ENCODE results near the gene SUCO. TPM values are rescaled to one million over a fixed set of nuclear protein-coding genes. Genes with fewer than 3 reads are reported as not detected.

Gene SUCO
- total RNA-seq, 4 donors from 2014 or later: 23.9 to 49.4 (median 34.5) TPM

DNA sequence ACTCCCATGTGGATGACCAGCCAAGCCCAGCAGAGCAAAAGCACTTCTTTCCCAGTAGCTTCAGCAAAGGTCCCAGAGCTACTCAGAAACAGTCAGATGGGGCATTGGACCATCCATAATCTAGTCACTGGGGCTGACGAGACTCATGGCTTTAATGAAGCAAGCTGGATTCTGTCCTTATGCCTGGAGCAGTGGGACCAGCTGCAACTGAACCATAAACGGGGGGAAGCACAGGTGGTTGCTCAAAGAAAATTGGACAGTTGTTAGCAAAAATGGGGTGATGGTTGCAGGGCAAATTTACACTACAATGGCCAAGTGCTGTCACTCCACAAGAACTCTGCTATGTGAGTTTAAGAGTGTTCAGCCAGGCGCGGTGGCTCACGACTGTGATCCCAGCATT is 108.5 kb downstream of the SUCO start:
- no peaks in the 10 kb centered on the region for H3K36me3 ChIP-seq
- TF ChIP-seq POLR2AphosphoS5 (IDR thresholded peaks at IDR 0.05) (no peak), POLR2A (IDR thresholded peaks at IDR 0.05) (no peak), EP300 (IDR thresholded peaks at IDR 0.05) (no peak)
- TF ChIP-seq, protein P1, sequence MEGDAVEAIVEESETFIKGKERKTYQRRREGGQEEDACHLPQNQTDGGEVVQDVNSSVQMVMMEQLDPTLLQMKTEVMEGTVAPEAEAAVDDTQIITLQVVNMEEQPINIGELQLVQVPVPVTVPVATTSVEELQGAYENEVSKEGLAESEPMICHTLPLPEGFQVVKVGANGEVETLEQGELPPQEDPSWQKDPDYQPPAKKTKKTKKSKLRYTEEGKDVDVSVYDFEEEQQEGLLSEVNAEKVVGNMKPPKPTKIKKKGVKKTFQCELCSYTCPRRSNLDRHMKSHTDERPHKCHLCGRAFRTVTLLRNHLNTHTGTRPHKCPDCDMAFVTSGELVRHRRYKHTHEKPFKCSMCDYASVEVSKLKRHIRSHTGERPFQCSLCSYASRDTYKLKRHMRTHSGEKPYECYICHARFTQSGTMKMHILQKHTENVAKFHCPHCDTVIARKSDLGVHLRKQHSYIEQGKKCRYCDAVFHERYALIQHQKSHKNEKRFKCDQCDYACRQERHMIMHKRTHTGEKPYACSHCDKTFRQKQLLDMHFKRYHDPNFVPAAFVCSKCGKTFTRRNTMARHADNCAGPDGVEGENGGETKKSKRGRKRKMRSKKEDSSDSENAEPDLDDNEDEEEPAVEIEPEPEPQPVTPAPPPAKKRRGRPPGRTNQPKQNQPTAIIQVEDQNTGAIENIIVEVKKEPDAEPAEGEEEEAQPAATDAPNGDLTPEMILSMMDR (IDR thresholded peaks at IDR 0.05): no peak

DNA sequence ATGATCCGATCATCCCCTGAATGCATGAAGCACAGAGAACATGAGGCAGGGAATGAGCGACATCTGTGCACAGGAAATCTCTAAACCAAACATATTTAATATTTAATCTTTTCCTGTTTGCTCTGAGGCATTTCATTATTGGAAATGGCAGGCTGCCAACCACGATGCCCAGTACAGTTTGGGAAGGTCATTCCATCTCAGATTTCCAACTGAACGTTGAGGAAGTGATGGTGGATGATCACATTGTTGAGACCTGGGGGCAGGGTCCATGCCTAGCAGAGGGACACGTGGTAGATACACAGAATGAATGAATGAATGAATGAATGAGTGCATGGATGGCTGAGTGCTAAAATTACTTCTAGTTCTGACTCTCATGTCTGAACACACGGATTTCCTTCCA is 110.0 kb downstream of the SUCO start:
- Histone ChIP-seq H3K27me3 (no peaks in the 10 kb centered on the region), H3K4me1 (peaks cover 8% of the 10 kb centered on the region), H3K36me3 (no peaks in the 10 kb centered on the region), H3K9me3 (no peaks in the 10 kb centered on the region), H3K4me3 (no peak overlapping the region), H3K27ac (no peak overlapping the region)
- TF ChIP-seq POLR2AphosphoS5 (IDR thresholded peaks at IDR 0.05) (no peak), EP300 (IDR thresholded peaks at IDR 0.05) (no peak)
- 54% methylated on average over 6 of the region's 6 CpGs for WGBS
- DNase-seq (ENCODE audit: low spot score in 2 of 2): no peak

More for the DNA sequence above, 108.5 kb downstream of the SUCO start:
- 77% methylated on average over 5 of the region's 5 CpGs for WGBS
- Histone ChIP-seq H3K27ac (no peak overlapping the region), H3K27me3 (no peaks in the 10 kb centered on the region), H3K4me1 (peaks cover 8% of the 10 kb centered on the region), H3K9me3 (no peaks in the 10 kb centered on the region), H3K4me3 (no peak overlapping the region)
- DNase-seq (ENCODE audit: low spot score in 2 of 2): no peak

DNA sequence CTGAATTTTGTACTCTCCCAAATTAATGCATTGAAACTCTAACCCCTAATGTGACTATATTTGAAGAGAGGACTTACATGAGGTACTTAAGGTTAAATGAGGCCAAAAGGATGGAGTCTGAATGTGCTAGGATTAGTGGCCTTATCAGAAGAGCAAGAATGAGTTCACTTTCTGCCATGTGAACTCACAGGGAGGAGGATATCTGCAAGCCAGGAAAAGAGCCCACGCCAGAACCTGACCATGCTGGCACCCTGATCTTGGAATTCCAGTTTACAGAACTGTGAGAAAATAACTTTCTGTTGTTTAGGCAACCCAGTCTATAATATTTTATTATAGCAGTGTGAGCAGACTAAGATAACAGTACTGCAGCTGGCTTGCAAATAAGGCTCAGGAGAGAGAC is 113.7 kb downstream of the SUCO start:
- Histone ChIP-seq H3K9me3 (no peaks in the 10 kb centered on the region), H3K27me3 (no peaks in the 10 kb centered on the region), H3K36me3 (no peaks in the 10 kb centered on the region), H3K4me1 (no peaks in the 10 kb centered on the region), H3K4me3 (no peak overlapping the region), H3K27ac (no peak overlapping the region)
- DNase-seq (ENCODE audit: low spot score in 2 of 2): no peak
- TF ChIP-seq, protein P1 (IDR thresholded peaks at IDR 0.05): no peak
- no peak for TF ChIP-seq POLR2A (IDR thresholded peaks at IDR 0.05)
- TF ChIP-seq POLR2AphosphoS5 (IDR thresholded peaks at IDR 0.05): no peak
- no peak for TF ChIP-seq EP300 (IDR thresholded peaks at IDR 0.05)
- 55% methylated on average over 1 of the region's 1 CpG for WGBS

DNA sequence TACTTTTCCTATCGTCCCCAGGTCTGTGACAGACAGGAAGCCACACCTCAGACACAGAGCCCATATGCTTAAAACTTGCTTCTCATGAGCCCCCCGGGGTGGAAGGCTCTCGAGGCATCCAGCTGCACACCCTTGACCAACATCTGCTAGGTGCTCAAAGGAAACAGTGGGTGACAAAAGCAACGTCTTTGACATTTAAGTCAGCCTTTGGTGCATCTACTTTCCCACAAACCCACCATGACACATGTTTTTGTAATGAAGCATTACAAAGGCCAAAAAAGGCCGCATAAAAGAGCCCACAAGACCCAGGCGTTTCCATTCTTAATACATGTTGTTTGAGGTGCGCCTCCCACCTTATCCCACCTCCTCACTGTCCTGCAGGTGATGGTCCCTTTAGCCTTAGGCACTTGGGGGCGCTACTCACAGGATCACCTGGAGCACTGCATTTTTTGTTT is 114.2 kb downstream of the SUCO start:
- H3K4me1 ChIP-seq: no peaks in the 10 kb centered on the region
- DNase-seq (ENCODE audit: low spot score in 2 of 2): no peak
- H3K36me3 ChIP-seq: no peaks in the 10 kb centered on the region
- no peaks in the 10 kb centered on the region for H3K27me3 ChIP-seq
- WGBS: 74% methylated on average over 8 of the region's 8 CpGs
- TF ChIP-seq EP300 (IDR thresholded peaks at IDR 0.05) (no peak), POLR2A (IDR thresholded peaks at IDR 0.05) (no peak), POLR2AphosphoS5 (IDR thresholded peaks at IDR 0.05) (no peak)
- TF ChIP-seq, protein P1 (IDR thresholded peaks at IDR 0.05): no peak
- H3K4me3 ChIP-seq: no peak overlapping the region
- H3K9me3 ChIP-seq: no peaks in the 10 kb centered on the region
- no peak overlapping the region for H3K27ac ChIP-seq

DNA sequence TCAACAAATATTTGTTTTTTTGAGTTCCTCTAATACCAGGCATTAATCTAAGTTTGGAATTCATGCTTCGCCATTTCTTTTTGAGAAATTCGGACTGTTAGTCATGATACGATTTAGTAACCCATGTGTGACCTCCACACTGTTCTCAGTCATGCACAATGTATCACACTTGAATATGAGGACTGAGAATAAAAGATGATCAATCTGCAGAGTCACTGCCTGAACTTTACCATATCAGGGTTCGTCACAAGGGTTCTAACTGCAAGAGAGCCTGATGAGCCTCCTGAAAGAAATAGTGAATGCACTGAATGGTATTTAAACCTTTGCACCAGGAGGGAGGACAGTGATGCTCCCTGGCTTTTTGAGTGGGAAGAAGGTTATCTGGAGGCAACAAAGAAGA is 115.0 kb downstream of the SUCO start:
- no peaks in the 10 kb centered on the region for H3K27me3 ChIP-seq
- H3K36me3 ChIP-seq: no peaks in the 10 kb centered on the region
- DNase-seq (ENCODE audit: low spot score in 2 of 2): no peak
- 94% methylated on average over 4 of the region's 4 CpGs for WGBS
- no peaks in the 10 kb centered on the region for H3K4me1 ChIP-seq
- H3K4me3 ChIP-seq: no peak overlapping the region
- no peaks in the 10 kb centered on the region for H3K9me3 ChIP-seq
- no peak overlapping the region for H3K27ac ChIP-seq
- TF ChIP-seq, protein P1 (IDR thresholded peaks at IDR 0.05): no peak
- TF ChIP-seq POLR2A (IDR thresholded peaks at IDR 0.05) (no peak), EP300 (IDR thresholded peaks at IDR 0.05) (no peak), POLR2AphosphoS5 (IDR thresholded peaks at IDR 0.05) (no peak)
